Activated CD4-positive, alpha-beta T cell treated with anti-CD3 and anti-CD28 coated beads for 36 hours (primary cell): Measurements from ENCODE around the gene KISS1R. TPM values are rescaled to one million over a fixed set of nuclear protein-coding genes. Genes with fewer than 3 reads are reported as not detected.
"Not testable (repeated sequence)": the region's sequence is repeated elsewhere in the genome, so short reads cannot be mapped to it uniquely, and the experiment has no call there.

Experiments used
- ATAC-seq: fragments of 200-7000 bp; cut with Tn5 transposase; one replicate; pipeline ENCODE4 v1.10.0; 2021; ENCODE audit warnings: mild to moderate bottlenecking, moderate library complexity
- CTCF ChIA-PET: fragments of 350-600 bp; sonication (Branson Sonifier 250); formaldehyde crosslinking; loops from one replicate; lab custom pipeline; 2021; ENCODE audit warnings: antibody characterized with exemption; lab: Charles Lee
- POLR2A ChIA-PET: fragments of 350-600 bp; sonication (Branson Sonifier 250); formaldehyde crosslinking; loops from one replicate; lab custom pipeline; 2021; ENCODE audit warnings: antibody characterized with exemption, inconsistent platforms; lab: Charles Lee
- DNase-seq: peaks from one replicate; pipeline ENCODE4 v3.0.0-alpha.2; 2020
- H3K27ac Mint-ChIP-seq: one replicate; pipeline ENCODE4 v1.8.0; 2021; ENCODE audit warnings: mixed read lengths
- H3K27me3 Mint-ChIP-seq: one replicate; pipeline ENCODE4 v1.8.0; 2021; ENCODE audit warnings: mixed read lengths
- H3K36me3 Mint-ChIP-seq: one replicate; pipeline ENCODE4 v1.8.0; 2021; ENCODE audit warnings: low read depth, mixed read lengths
- H3K4me1 Mint-ChIP-seq: one replicate; pipeline ENCODE4 v1.8.0; 2021; ENCODE audit warnings: mixed read lengths
- H3K4me3 Mint-ChIP-seq: one replicate; pipeline ENCODE4 v1.8.0; 2021; ENCODE audit warnings: mild to moderate bottlenecking, moderate library complexity, mixed read lengths
- H3K9me3 Mint-ChIP-seq: one replicate; pipeline ENCODE4 v1.8.0; 2021; ENCODE audit warnings: low read depth, mixed read lengths
- intact Hi-C, 2 experiments: fragments of 100-400 bp; cut with DNase I in 1 of 2; cut with micrococcal nuclease in 1 of 2; formaldehyde crosslinking; loops; one replicate each; pipeline versions ENCODE4 v1.14.2 to v1.15.1; 2022 to 2024; cut with DNase I, micrococcal nuclease
- total RNA-seq, 2 experiments: library from RNA; stranded (reverse); gene quantifications; one replicate each; pipeline ENCODE4 v1.2.3, GENCODE V29; 2021

KISS1R gene
- total RNA-seq, 2 experiments from 2014 or later: 14.3 to 18.4 TPM

DNA sequence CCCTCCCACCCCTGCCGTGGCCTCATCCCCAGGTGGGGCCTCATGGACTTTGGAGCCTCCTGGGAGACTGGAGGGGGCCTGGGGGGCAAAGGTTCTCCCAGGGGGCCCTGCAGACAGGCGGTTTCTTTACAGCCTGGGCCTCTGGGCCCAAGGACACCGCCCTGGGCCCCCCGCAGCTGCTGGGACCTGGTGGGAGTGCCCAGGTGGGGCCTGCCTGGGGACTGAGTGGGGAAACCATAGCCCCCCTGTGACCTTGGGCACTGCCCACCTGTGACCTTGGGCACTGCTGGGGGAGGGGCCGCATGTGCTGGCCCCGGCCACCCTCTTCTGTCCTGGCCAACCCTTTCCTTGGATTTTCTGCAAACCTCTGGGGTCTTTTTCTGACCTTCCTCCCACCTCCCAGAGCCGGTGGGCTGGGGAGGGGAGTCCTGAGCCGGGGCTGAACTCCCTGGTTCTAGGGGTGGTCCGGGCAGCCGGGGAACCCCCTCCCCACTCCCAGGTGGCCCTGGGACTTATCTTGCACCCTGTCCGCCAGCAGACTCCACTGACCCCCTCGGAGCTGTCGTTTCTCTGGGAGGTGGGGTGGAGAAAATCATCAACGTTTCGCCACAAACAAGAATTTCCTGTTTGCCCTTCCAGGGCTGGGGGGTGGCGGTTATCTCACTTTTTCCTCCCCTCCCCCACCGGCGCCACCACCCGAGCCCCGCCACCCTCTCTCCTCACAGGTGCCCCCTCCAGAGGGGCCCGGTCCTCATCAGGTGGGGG is 35.7 kb downstream of the KISS1R start:
- no peak for DNase-seq
- ChIA-PET POLR2A (no interaction called here), CTCF (no interaction called here)
- intact Hi-C loops: no loop called here
- Mint-ChIP-seq H3K27me3 (no peaks in the 10 kb centered on the region), H3K36me3 (no peaks in the 10 kb centered on the region), H3K27ac (no peak overlapping the region), H3K9me3 (no peaks in the 10 kb centered on the region), H3K4me3 (no peak overlapping the region), H3K4me1 (no peaks in the 10 kb centered on the region)
- no peak for ATAC-seq

DNA sequence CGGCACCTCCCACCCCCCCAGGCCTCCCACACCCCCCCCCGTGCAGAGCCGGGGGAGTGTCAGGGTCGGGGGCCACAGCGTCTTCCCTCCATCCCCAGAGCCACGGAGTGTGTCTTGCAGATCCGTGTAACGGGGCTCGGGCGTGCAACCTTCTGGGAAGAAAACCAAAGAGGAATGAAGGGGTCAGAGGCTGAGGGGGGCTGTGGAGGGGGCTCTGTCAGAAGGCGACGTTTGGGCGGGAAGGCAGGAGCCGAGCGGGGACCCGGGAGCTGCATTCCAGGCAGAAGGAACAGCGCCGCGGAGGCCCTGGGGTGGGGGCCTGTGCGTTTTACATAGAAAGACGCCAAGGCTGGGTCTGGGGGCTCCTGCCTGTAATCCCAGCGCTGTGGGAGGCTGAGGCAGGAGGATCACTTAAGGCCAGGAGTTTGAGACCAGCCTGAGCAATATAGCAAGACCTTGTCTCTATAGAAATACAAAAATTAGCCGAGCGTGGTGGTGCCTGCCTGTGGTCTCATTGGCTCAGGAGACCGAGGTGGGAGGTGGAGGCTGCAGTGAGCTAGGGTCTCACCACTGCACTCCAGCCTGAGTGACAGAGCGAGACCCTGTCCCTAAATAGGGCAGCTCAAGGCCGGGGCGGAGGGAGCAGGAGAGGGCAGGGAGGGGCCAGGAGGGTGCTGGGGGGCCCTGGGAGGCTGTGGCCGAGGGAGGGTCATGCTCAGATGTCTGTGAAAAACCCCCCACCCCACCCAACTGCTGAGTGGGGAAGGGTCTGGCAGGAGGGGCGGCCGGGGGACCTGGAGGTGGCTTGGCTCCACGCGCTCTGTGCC is 36.5 kb downstream of the KISS1R start:
- Mint-ChIP-seq H3K27me3 (no peaks in the 10 kb centered on the region), H3K4me1 (no peaks in the 10 kb centered on the region), H3K9me3 (no peaks in the 10 kb centered on the region), H3K36me3 (no peaks in the 10 kb centered on the region), H3K4me3 (no peak overlapping the region), H3K27ac (no peak overlapping the region)
- intact Hi-C loops: no loop called here
- ChIA-PET POLR2A (no interaction called here), CTCF (interaction anchor here (0.6 kb wide), 1 partner anchor 1425 kb away, joined by 3 read pairs; no protein-coding TSS in a partner anchor)
- DNase-seq: no peak
- no peak for ATAC-seq

DNA sequence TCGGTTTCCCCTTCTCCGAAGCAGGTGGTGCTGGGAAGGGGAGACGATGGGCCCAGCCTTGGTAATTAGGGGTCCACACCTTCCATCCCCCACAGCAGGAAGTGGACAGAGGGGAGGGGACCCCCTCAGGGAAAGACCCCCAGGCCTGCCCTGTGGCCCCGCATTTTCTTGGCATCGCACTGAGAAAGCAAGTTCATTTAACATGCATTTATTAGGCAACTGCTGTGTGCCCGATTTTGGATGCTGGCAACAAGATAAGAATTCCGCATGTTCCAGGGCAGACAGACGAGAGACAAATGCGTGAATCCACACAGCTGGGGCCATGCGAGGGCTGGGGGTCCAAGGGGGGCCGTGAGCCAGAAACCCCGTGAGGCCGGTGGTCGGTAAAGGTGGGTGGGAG is 37.1 kb downstream of the KISS1R start:
- CTCF ChIA-PET: no interaction called here
- no peaks in the 10 kb centered on the region for H3K9me3 Mint-ChIP-seq
- peaks cover 4% of the 10 kb centered on the region for H3K4me1 Mint-ChIP-seq
- intact Hi-C loops: no loop called here
- no peak for ATAC-seq
- no peaks in the 10 kb centered on the region for H3K27me3 Mint-ChIP-seq
- no peak for DNase-seq
- no peak overlapping the region for H3K4me3 Mint-ChIP-seq
- POLR2A ChIA-PET: no interaction called here
- H3K27ac Mint-ChIP-seq: no peak overlapping the region
- H3K36me3 Mint-ChIP-seq: peaks cover 2% of the 10 kb centered on the region

DNA sequence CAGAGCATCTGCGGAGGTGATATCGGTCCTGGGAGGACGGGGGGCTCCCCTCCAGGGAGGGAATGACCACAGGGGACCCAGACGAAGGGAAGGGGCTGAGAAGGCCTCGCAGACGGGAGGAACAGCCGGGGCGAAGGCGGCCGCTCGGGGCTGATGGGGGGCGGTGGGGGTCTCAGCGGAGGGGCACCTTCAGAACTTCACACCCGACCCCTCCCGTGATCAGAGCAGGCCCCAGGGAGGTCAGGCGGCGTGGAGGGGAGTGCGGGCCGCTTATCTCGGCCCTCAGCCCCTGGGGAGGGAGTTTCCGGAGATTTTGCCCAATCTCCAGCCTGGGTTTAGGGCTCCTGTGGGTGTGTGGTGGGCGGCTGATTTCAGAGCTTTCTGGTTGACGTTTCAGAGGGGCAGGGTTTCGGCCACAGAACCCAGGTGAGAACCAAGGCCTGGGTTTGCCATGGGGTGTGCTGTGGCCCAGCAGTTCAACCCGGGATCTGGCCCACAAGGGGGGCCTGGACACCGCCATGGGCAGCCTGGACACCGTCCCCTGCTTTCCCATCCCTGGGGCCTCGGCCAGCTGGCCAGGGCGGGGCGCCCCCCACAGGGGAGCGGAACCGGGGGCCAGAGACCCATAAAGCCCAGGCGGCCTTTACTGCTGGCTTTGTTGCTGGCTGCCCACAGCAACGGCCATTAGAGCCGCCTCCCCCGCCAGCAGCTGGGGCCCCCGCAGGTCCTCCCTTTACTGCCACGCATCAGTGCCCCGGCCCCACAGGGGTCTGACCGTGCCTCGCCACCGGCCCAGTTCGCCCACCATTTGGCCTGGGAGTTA is 37.8 kb downstream of the KISS1R start:
- ChIA-PET CTCF (interaction anchor here (0.6 to 0.7 kb wide), 2 partner anchors 18 to 59 kb away, joined by 3 to 5 read pairs; no protein-coding TSS in a partner anchor), POLR2A (no interaction called here)
- DNase-seq (no peak), ATAC-seq (no peak)
- peaks cover 4% of the 10 kb centered on the region for H3K4me1 Mint-ChIP-seq
- no peak overlapping the region for H3K4me3 Mint-ChIP-seq
- no peaks in the 10 kb centered on the region for H3K27me3 Mint-ChIP-seq
- H3K36me3 Mint-ChIP-seq: peaks cover 2% of the 10 kb centered on the region
- intact Hi-C loops: no loop called here
- no peak overlapping the region for H3K27ac Mint-ChIP-seq
- H3K9me3 Mint-ChIP-seq: no peaks in the 10 kb centered on the region

DNA sequence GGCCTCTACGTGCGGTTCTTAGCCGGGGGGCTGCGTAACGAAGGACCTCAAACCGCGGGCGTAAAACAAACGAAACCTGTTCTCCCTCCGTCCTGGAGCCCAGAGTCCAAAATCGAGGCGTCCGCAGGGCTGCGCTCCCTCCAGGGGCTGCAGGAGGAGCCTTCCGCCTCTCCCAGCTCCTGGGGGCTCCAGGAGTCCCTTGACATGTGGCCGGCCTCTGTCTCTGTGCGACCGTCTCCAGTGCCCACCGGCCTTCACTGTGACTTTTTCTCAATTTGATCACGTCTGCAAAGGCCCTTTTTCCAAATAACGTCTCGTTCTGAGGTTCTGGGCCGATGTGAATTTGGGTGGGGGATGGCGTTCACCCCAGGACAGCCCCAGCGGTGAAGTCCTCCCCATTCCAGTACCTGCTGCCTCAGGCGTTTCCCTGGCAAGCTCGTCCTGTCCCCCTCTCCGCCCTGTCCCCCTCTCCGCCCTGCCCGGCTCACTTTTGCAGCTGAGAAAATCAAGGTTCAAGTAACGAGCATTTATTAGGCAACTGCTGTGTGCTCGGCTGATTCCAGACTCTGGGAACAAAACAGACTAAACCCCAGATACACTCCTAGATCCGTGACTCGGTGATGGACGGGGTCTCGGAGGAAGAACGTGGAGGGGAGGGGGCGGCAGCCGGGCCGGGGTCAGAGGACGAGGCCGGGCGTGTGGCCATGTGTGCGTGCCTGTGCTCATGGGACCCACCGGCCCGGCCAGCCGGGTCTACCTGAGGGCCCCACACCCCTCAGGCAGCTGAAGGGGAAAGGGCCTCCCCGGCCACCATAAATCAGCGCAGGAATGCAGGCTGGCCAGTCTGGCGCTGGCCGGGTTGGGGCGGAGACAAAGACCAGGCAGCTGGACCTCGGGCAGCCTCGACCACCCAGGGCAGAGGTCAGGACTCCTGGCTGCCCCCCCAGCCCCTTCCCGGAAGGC is 39.0 kb downstream of the KISS1R start:
- POLR2A ChIA-PET: no interaction called here

DNA sequence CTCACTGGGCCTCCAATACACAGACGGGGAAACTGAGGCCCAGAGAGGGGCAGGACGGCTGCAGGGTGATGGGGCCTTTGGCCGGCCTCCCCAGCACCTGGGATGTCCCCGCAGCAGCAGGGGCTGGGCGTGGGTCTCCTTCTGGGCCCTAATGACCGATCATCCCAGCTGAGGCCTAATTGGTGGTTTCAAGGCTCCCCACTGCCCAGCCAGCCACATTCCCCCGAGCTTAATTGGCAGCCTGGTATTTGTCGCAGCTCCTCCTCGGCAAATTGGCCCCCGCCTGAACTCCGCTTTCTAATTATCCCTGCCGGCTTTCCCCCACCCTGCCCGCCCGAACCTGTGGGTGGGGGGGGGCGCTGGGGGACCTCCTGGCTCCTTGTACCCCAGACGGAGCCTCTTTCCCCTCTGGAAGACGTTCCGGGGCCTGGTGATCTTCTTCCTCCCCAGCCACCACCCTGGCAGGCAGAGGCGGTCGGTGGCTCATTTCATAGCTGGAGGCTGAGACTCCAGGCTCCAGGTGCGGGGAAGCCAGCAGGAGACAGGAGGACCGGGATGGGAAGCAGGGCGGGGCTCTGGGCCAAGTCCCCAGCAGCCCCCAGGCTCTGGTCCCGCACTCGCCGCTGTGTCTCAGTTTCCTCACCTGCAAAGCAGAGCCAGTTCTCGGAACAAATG is 39.8 kb downstream of the KISS1R start:
- no peak for ATAC-seq
- intact Hi-C loops: loop anchor here in 1 of 2 experiments (2.0 kb wide), 1 partner anchor 16 kb away; no protein-coding TSS in a partner anchor
- H3K9me3 Mint-ChIP-seq: no peaks in the 10 kb centered on the region

More for the DNA sequence above, 39.0 kb downstream of the KISS1R start:
- Mint-ChIP-seq H3K9me3 (no peaks in the 10 kb centered on the region), H3K4me3 (no peak overlapping the region), H3K27ac (no peak overlapping the region), H3K36me3 (peaks cover 2% of the 10 kb centered on the region), H3K27me3 (no peaks in the 10 kb centered on the region), H3K4me1 (peaks cover 4% of the 10 kb centered on the region)
- ATAC-seq (no peak), DNase-seq (no peak)
- CTCF ChIA-PET: interaction anchor here (0.7 kb wide), 1 partner anchor 13 kb away, joined by 3 read pairs; no protein-coding TSS in a partner anchor
- intact Hi-C loops: loop anchor here in 1 of 2 experiments (2.0 kb wide), 1 partner anchor 15 kb away; no protein-coding TSS in a partner anchor

DNA sequence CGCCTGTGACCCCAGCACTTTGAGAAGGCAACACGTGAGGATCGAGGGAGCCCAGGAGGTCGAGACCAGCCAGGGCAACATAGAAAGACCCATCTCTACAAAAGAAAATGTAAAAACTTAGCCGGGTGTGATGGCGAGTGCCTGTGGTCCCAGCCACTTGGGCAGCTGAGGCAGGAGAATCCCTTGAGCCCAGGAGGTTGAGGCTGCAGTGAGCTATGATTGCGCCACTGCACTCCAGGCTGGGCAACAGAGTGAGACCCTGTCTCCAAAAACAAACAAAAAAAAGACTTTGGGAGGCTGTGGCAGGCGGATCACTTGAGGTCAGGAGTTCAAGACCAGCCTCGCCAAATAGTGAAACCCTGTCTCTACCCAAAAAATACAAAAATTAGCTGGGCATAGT is 40.4 kb downstream of the KISS1R start:
- POLR2A ChIA-PET: interaction anchor here (0.6 kb wide), 1 partner anchor 19 kb away, joined by 6 read pairs; no protein-coding TSS in a partner anchor
- H3K4me1 Mint-ChIP-seq, H3K27me3 Mint-ChIP-seq, DNase-seq, H3K9me3 Mint-ChIP-seq, H3K4me3 Mint-ChIP-seq, H3K36me3 Mint-ChIP-seq, CTCF ChIA-PET, ATAC-seq, H3K27ac Mint-ChIP-seq: not testable (repeated sequence)
- intact Hi-C loops: loop anchor here in 1 of 2 experiments (2.0 kb wide), 1 partner anchor 17 kb away; no protein-coding TSS in a partner anchor

More for the DNA sequence above, 39.8 kb downstream of the KISS1R start:
- CTCF ChIA-PET: no interaction called here
- Mint-ChIP-seq H3K36me3 (peaks cover 2% of the 10 kb centered on the region), H3K27me3 (no peaks in the 10 kb centered on the region), H3K4me1 (peaks cover 4% of the 10 kb centered on the region), H3K4me3 (no peak overlapping the region), H3K27ac (no peak overlapping the region)
- DNase-seq: no peak
- POLR2A ChIA-PET: interaction anchor here (0.6 kb wide), 1 partner anchor 18 kb away, joined by 6 read pairs; no protein-coding TSS in a partner anchor

DNA sequence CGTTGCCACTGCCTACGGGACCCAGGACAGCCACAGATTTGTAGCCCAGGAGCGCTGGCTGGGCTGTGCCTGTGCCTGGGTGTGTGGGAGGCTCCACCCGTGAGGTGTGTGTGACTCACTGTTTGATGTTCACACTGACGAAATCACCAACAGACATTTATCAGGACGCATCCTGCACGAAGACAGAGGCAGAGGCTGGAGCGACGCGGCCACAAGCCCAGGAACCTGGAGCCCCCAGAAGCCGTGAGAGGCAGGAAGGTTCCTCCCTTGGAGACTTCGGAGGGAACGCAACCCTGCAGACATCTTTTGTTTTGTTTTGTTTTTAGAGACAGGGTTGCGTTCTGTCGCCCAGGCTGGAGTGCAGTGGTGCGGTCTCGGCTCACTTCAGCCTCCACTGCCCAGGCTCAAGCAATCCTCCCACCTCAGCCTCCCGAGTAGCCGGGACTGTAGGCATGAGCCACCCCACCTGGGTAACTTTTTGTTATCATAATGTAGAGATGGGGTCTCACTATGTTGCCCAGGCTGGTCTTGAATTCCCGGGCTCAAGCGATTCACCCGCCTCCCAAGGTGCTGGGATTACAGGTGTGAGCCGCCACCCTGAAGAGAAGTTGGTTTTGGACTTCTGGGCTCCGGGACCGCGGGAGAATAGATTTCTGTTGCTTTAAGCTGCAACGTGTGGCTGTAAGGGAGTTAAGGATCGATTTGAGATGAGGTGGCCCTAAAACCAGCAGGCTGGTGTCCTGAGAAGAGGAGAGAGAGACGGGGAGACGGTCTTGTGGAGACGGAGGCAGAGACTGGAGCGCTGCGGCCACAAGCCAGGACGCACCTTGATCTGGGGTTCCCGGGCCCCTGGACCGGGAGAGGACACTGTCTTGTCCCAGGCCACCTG is 42.1 kb downstream of the KISS1R start:
- Mint-ChIP-seq H3K27ac (peak overlapping the region; percentile 67), H3K4me3 (peak overlapping the region; percentile 30)
- POLR2A ChIA-PET: no interaction called here

DNA sequence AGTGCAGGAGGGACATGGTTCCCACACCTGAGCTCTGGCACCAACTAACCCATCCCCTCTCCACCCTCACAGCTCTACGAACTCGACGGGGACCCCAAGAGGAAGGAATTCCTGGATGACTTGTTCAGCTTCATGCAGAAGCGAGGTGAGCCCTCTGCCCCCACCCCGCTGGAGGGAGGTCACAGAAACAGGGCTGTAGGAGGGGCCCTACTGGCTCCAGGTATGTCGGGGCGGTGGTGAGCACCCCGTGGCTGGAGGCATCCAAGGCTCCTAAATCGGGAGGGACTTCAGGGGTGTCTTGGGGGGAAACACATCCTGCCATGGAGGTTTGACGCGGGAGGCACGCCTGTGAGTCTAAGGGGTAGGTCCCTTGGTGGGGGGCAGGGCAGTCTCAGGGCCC is 42.9 kb downstream of the KISS1R start:
- no peak for ATAC-seq
- DNase-seq: no peak
- no peak overlapping the region for H3K27ac Mint-ChIP-seq
- CTCF ChIA-PET: interaction anchor here (0.7 kb wide), 1 partner anchor 60 kb away, joined by 3 read pairs; no protein-coding TSS in a partner anchor
- POLR2A ChIA-PET: no interaction called here
- peaks cover 4% of the 10 kb centered on the region for H3K4me1 Mint-ChIP-seq
- intact Hi-C loops: no loop called here
- H3K36me3 Mint-ChIP-seq: peaks cover 7% of the 10 kb centered on the region
- peaks cover under 1% of the 10 kb centered on the region for H3K9me3 Mint-ChIP-seq
- no peak overlapping the region for H3K4me3 Mint-ChIP-seq
- no peaks in the 10 kb centered on the region for H3K27me3 Mint-ChIP-seq

More for the DNA sequence above, 42.1 kb downstream of the KISS1R start:
- CTCF ChIA-PET: interaction anchor here (0.7 kb wide), 1 partner anchor 61 kb away, joined by 3 read pairs; no protein-coding TSS in a partner anchor
- Mint-ChIP-seq H3K9me3 (no peaks in the 10 kb centered on the region), H3K27me3 (no peaks in the 10 kb centered on the region), H3K36me3 (peaks cover 4% of the 10 kb centered on the region), H3K4me1 (peaks cover 4% of the 10 kb centered on the region)
- intact Hi-C loops: no loop called here
- DNase-seq: peak; percentile 77
- ATAC-seq: peak; percentile 93
